Keratinocyte (primary cell): ENCODE data around the gene MEGF11.

Experiments
- CTCF ChIP-seq, 3 experiments: IDR thresholded peaks in 1 of 3; conservative IDR thresholded peaks in 1 of 3; optimal IDR thresholded peaks in 1 of 3; 2 replicates in 2 of 3; 3 replicates in 1 of 3; pipeline versions ENCODE3 to v1.5.1; 2011; ENCODE audit warnings: low read length in 3 of 3, mild to moderate bottlenecking in 3 of 3, moderate library complexity in 2 of 3, control low read depth in 1 of 3, inconsistent platforms in 1 of 3; ENCODE audit not compliant: insufficient read depth in 2 of 3; ENCODE audit errors: extremely low read depth in 1 of 3
- EZH2 ChIP-seq: IDR thresholded peaks from one replicate; pipeline ENCODE4 v1.6.1; 2012; ENCODE audit warnings: inconsistent platforms, mild to moderate bottlenecking, low read length, moderate library complexity

- TF ChIP-seq CTCF (optimal IDR thresholded peaks at IDR 0.05 in 1 of 3, IDR thresholded peaks at IDR 0.05 in 1 of 3, conservative IDR thresholded peaks at IDR 0.05 in 1 of 3; ENCODE audit: extremely low read depth in 1 of 3, insufficient read depth in 2 of 3, low read length in 3 of 3) (no peak), EZH2 (no peak)
Measured at GRCh38 chr15:66214246-66214645, 39.3 kb downstream of the MEGF11 start.
